ENCODE measurements around the gene PTPRT.

PTPRT gene

GRCh38 chr20:42779216-42779615, 410.5 kb downstream of the PTPRT start:
- no peak for DNase-seq

DNA sequence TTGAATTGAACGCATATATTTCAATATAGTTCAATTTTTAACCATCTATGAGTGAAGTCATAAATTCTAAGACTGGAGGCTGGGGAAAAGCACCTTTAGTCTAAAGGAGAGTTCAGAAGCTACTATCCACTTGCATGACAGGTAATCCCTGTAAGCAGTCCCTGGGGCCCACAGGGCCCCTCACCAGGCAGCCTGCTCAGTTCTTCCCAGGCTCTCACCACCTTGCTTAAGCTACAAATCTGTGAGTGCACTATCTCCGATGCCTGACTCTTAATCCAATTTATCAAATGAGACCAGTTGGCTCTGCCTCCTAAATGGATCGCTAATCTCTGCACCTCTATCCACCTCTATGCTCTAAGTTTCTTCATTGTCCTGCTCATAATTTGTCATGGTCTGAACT, 413.8 kb downstream of the PTPRT start:
- DNase-seq, result no peak

- no peak for DNase-seq
Measured at GRCh38 chr20:42775037-42775436, 414.7 kb downstream of the PTPRT start.

- no peak for DNase-seq
Measured at GRCh38 chr20:42763015-42763414, 426.7 kb downstream of the PTPRT start.

- no peak for DNase-seq
Measured at GRCh38 chr20:42756991-42757390, 432.7 kb downstream of the PTPRT start.

DNA sequence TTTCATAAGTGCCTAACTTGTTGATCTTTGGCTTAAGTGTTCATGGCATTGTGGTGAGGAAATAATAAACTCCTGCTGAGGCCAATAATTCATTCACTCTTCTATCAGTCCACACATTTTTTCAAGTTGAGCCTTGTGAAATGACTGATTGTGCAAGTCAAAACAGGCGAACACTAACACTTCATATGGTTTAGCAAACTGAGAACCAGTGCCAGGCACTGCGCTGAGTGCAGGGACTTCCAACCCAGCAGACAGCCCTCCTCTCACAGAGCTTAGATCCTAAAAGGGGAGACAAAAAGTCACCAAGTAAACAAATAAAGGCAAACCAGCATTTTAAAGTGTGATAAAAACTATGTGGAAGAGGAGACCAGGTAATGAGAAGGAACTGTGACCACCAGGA, 435.0 kb downstream of the PTPRT start:
- no peak for DNase-seq

DNA sequence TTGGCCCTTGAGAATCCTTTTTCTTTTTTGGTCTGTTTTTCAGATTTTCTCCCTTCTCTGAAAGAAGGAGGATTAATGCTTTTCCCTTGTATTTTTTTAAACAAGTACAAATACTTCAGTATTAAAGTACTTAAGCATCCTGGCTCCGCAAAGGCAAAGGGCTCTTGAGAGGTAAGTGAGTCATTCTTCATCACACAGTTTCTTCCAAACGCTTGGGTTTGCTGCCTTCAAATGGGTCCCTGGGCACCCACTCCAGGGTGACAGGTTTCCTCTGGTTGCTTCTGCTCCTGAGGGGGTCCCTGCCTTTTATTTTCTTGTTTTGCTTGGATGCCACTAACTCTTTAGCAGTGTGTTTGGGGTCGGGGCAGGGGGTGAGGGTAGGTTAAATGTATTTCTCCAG, 437.1 kb downstream of the PTPRT start:
- DNase-seq, result no peak

GRCh38 chr20:42749556-42749955, 440.1 kb downstream of the PTPRT start:
- no peak for DNase-seq

DNA sequence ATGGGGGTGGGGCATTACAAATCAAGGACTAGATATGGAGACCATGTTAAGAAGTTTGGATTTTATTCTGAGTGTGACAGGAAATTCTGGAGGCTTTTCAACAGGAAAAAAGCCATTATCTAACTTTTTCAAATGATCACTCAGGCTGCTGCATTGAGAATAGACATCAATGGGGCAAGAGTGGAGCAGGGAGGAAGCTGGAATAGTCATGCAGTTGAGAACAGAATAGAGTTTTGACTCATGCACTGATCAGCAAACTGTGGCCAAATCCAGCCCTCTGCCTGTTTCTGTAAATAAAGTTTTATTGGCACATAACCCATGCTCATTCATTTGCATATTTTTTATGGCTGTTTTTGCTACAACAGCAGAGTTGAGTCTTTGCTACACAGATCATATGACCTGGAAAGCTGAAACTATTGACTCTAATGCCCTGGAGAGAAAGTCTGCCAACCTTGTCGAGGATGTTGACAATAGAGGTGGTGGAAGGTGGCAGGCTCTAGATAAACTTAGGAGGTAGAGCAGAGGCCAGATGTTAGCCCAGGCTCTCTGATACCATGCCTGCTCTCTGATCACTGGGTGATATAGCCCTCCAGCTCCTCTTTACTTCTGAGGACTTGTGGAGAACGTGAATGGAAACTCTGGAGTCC, 441.8 kb downstream of the PTPRT start:
- no peak for DNase-seq

GRCh38 chr20:42744756-42745465, 444.8 kb downstream of the PTPRT start:
- DNase-seq, result no peak

GRCh38 chr20:42742926-42743325, 446.8 kb downstream of the PTPRT start:
- no peak for DNase-seq

- DNase-seq, result no peak
Measured at GRCh38 chr20:42741906-42742305, 447.8 kb downstream of the PTPRT start.

GRCh38 chr20:42740226-42740870, 449.4 kb downstream of the PTPRT start:
- no peak for DNase-seq

DNA sequence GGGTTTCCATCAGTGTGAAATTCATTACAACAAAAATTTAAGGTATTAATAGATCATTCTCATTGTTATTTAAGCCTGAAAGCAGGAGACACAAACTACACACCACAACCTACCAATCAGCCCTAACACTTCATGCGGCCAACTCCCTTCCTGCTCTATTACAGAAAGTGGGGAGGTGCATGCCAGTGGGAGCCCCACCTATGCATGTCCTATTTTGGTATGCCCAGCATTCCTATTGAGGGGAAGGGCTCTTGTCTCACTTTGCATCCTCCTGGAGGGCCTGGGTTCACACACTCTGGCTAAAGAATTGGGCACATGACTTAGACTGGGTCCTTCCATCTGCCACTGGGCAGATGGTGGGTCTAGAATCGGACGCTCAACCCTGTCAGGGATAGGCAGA, 450.0 kb downstream of the PTPRT start:
- no peak for DNase-seq

DNA sequence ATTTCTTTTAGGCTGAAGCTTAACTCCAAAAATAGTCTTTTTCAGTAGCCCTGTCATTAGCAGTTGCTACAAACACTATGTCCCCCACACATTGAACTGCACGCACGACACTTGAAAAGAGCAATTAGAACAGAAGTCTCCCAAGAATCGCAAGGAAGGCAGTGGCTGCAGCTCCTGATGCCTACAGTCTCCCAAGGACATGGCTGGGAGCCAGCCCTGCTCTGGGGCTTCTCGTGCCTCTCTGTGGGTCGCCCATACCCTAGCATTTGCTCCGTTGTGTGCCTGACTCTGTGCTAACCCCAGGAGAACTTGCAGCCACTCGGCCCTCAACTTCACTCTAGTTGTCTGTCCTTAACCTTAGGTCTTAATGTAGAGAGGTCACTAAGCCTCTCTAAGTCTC, 454.2 kb downstream of the PTPRT start:
- DNase-seq, result no peak

- DNase-seq, result no peak
Measured at GRCh38 chr20:42734660-42735368, 454.9 kb downstream of the PTPRT start.

DNA sequence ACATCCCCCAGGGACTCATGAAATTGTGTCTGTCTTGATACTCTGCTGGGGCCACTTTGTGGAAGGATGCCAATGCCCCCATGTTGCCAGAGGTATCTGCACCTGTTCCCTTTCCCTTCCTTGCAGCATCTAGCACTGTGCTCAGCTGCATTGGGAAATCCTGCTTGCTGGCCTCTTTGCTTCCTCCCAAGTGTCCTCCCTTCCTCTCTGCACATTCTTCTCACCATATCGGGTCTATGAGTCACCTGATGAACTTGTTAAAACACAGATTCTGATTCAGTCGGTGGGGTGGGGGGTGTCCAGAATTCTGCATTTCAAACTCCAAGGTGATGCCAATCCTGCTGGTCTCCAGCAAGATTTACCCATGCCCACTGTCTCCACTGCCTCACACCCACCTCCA, 467.8 kb downstream of the PTPRT start:
- DNase-seq, result no peak

GRCh38 chr20:42714298-42715141, 475.2 kb downstream of the PTPRT start:
- no peak for DNase-seq

DNA sequence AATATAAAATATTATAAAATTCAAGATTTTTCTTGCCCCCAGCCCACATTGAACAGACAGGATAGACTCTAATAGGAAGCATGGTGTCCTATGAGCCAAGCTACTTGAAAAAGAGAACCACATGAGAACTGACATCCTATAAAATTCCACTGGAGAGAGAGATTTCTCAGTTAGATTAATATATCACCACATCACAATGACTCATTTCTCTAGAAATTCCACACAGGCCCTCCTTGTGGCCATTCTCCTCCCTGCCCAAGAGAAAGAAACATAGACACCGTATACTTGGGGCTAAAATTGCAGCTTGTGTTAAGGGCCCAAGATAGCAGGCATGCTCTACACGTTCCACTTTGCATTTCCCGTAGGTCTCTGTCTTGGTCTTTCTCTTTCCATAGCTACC, 481.4 kb downstream of the PTPRT start:
- DNase-seq, result no peak

DNA sequence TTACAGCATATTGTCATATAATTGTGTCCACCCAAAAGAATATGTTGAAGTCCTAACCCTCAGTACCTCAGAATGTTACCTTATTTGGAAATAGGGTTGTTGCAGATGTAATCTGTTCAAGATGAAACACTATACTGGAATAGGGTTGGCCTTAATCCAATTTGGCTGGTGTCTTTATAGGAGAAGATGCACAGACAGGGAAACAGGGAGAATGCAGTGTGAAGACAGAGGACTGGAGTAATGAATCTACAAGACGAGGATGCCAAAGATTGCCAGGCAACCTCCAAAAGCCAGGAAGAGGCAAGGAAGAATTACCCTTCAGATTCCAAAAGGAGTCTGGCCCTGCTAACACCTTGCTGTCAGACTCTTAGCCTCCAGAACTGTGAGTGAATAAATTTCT, 482.9 kb downstream of the PTPRT start:
- no peak for DNase-seq

DNA sequence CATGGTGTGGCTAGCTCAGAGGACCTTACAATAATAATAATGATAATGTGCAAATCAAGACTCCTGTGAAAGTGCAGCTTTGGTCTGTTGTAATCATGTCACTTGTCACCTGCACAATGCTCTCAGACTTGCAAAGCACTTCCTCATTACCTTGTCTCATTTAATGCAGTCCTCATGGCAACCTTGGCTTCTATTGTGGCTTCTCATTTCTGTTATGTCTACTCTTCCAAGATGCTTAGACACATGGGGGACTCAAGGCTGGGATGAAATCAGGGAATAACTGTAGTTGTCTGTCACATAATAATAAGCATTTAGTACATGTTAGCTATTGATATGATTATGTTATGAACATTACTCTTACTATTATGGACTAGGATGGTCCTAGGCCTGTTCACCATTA, 484.2 kb downstream of the PTPRT start:
- DNase-seq, result no peak

DNA sequence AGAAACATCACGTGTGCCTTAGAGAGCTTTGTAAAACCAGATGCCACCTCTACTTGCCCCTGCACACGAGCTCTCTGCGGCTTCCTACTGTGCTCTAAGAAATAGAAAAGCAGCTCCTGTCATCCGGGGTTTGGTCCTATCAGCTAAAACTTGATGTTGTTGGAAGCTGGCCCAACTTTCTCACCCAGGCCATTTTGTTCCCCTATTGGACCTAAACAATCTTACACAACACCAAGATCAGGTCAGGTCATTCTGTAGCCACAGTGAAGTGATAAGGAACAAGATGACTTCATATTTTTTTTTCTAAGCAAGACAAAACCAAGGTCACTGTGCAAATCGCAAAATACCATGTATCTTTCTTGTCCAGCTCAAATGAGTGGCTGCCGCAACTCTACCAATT, 486.0 kb downstream of the PTPRT start:
- DNase-seq, result no peak

GRCh38 chr20:42701948-42702347, 487.8 kb downstream of the PTPRT start:
- DNase-seq, result no peak
